Activated naive CD8-positive, alpha-beta T cell treated with anti-CD3 and anti-CD28 coated beads, Interleukin-2, amount 50 U/mL, for 24 hours (primary cell): ENCODE data around the gene LGALS7.
"Not testable (repeated sequence)": the region's sequence is repeated elsewhere in the genome, so short reads cannot be mapped to it uniquely, and the experiment has no call there.

Experiments used
- ATAC-seq: fragments of 150-1000 bp; cut with Tn5 transposase; one replicate; pipeline ENCODE4 v1.10.0; 2021
- DNase-seq: peaks from one replicate; pipeline ENCODE4 v3.0.0; 2021
- H3K27ac Mint-ChIP-seq: one replicate; pipeline ENCODE4 v1.8.0; 2021; ENCODE audit warnings: mild to moderate bottlenecking, mixed read lengths
- H3K27me3 Mint-ChIP-seq: one replicate; pipeline ENCODE4 v1.8.0; 2021; ENCODE audit warnings: mixed read lengths
- H3K36me3 Mint-ChIP-seq: one replicate; pipeline ENCODE4 v1.8.0; 2021; ENCODE audit warnings: low read depth, mixed read lengths
- H3K4me1 Mint-ChIP-seq: one replicate; pipeline ENCODE4 v1.8.0; 2021; ENCODE audit warnings: mixed read lengths
- H3K4me3 Mint-ChIP-seq: one replicate; pipeline ENCODE4 v1.8.0; 2021; ENCODE audit warnings: mild to moderate bottlenecking, moderate library complexity, mixed read lengths
- H3K9me3 Mint-ChIP-seq: one replicate; pipeline ENCODE4 v1.8.0; 2021; ENCODE audit warnings: mixed read lengths

The LGALS7 gene

DNA sequence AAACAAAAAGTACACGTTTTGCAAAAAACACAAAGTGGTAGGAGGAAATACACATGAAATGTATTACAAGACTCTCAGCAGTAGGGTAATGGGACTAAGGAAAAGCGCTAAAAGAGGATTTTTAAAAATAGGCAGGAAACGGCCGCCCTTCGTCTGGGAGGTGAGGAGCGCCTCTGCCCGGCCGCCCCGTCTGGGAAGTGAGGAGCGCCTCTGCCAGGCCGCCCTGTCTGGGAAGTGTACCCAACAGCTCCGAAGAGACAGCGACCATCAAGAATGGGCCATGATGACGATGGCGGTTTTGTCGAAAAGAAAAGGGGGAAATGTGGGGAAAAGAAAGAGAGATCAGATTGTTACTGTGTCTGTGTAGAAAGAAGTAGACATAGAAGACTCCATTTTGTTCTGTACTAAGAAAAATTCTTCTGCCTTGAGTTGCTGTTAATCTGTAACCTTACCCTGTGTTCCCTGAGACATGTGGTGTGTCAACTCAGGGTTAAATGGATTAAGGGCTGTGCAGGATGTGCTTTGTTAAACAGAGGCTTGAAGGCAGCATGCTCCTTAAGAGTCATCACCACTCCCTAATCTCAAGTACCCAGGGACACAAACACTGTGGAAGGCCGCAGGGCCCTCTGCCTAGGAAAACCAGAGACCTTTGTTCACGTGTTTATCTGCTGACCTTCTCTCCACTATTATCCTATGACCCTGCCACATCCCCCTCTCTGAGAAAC, 34.2 kb upstream of the LGALS7 start:
- DNase-seq: not testable (repeated sequence)

DNA sequence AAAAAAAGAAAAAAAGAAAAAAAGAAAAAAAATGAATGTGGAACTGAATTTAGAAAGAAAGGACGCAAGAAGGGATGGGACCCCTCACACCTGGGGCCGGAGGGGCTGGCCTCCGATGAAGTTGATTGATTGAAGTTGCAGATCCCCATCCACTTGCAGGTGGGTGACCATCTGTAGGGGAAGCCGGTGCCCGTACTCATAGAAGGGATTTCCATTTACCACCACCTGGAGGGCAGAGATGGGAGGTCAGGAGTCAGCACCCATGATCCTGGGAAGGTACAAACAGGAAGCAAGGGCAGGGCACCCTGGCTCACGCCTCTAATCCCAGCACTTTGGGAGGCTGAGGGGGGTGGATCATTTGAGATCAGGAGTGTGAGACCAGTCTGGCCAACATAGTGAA, 33.1 kb upstream of the LGALS7 start:
- Mint-ChIP-seq H3K27ac (no peak overlapping the region), H3K4me1 (peaks cover 4% of the 10 kb centered on the region), H3K4me3 (no peak overlapping the region), H3K27me3 (no peaks in the 10 kb centered on the region), H3K36me3 (no peaks in the 10 kb centered on the region), H3K9me3 (no peaks in the 10 kb centered on the region)
- ATAC-seq (no peak), DNase-seq (no peak)

More for the DNA sequence above, 34.2 kb upstream of the LGALS7 start:
- H3K9me3 Mint-ChIP-seq, H3K4me3 Mint-ChIP-seq, H3K36me3 Mint-ChIP-seq, ATAC-seq, H3K27ac Mint-ChIP-seq, H3K4me1 Mint-ChIP-seq, H3K27me3 Mint-ChIP-seq: not testable (repeated sequence)

DNA sequence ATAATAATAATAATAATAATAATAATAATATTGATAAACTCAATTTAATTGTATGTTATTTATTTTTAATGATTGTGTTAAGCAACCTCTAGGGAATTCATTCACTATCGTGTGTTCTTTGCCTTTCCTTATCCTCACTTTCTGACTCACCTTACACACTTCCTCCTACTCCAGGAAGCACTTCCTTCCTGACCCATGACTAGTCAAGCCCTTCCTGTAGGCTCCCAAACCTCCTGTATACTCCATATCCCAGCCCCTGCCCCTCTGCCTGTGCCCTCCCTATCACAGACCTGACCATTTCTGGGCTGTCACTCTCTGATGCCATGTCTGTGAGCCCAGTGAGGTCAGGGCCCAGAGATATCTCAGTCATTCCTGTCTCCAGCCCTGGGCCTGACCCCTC, 31.9 kb upstream of the LGALS7 start:
- no peak overlapping the region for H3K27ac Mint-ChIP-seq
- DNase-seq (no peak), ATAC-seq (no peak)
- no peak overlapping the region for H3K4me3 Mint-ChIP-seq
- no peaks in the 10 kb centered on the region for H3K36me3 Mint-ChIP-seq
- H3K4me1 Mint-ChIP-seq: peaks cover 4% of the 10 kb centered on the region
- H3K27me3 Mint-ChIP-seq: no peaks in the 10 kb centered on the region
- no peaks in the 10 kb centered on the region for H3K9me3 Mint-ChIP-seq

DNA sequence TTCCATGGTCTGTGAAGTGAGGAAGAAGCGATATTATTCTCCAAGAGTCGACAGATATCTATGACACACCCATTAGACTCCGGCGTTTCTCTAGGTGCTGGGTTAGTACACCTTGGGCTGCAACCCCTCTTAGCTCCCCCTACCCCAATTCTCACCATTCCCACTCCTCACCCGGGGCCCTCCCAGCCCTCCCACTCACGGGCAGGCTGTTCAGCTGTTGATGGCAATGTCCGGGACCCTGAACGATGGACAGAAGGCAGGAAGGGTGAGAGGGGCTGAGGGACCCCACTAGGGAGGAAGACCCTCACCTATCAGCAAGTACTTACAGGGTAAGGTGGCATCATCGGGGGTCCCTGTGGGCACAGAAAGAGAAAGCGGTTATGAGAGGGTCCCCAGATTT, 30.2 kb upstream of the LGALS7 start:
- H3K9me3 Mint-ChIP-seq: no peaks in the 10 kb centered on the region
- no peaks in the 10 kb centered on the region for H3K27me3 Mint-ChIP-seq
- H3K36me3 Mint-ChIP-seq: no peaks in the 10 kb centered on the region
- peaks cover 7% of the 10 kb centered on the region for H3K4me1 Mint-ChIP-seq
- ATAC-seq (no peak), DNase-seq (no peak)
- H3K27ac Mint-ChIP-seq: no peak overlapping the region
- H3K4me3 Mint-ChIP-seq: no peak overlapping the region

DNA sequence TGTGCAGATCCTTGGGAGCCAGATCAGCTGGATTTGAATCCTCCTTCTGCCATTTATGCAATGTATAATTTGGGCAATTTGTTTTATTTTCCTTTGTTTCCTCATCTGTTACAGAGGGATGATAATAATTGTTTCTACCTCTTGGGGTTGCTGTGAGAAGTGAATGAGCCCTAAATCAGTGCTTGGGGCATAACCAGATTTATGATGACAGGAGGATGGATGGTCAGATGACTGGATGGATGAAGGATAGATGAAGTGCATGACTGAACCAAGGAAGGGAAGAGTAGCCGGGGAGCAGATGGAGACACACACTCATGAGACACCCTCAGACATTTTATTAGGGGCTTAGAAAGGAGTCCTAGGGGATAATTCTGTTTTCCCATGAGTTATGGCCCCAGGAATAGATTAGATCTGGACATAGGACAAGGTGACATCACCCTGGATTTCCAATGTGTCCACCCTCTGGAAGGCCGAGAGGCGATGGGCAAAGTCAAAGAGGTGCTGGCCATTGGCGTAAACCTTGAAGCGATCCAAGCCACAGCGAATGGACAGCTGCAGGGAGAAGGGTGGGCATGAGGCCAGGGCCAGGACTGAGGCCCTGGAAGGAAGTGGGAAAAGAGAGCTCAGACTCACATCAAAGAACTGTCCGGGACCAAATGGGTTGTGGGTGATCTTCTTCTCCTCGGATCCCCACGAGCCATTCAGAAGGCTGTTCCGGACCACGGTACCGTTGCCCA, 28.2 kb upstream of the LGALS7 start:
- no peak overlapping the region for H3K27ac Mint-ChIP-seq
- H3K4me3 Mint-ChIP-seq: no peak overlapping the region
- no peak for ATAC-seq
- H3K36me3 Mint-ChIP-seq: no peaks in the 10 kb centered on the region
- no peaks in the 10 kb centered on the region for H3K9me3 Mint-ChIP-seq
- H3K27me3 Mint-ChIP-seq: no peaks in the 10 kb centered on the region
- H3K4me1 Mint-ChIP-seq: peaks cover 7% of the 10 kb centered on the region
- DNase-seq: no peak

DNA sequence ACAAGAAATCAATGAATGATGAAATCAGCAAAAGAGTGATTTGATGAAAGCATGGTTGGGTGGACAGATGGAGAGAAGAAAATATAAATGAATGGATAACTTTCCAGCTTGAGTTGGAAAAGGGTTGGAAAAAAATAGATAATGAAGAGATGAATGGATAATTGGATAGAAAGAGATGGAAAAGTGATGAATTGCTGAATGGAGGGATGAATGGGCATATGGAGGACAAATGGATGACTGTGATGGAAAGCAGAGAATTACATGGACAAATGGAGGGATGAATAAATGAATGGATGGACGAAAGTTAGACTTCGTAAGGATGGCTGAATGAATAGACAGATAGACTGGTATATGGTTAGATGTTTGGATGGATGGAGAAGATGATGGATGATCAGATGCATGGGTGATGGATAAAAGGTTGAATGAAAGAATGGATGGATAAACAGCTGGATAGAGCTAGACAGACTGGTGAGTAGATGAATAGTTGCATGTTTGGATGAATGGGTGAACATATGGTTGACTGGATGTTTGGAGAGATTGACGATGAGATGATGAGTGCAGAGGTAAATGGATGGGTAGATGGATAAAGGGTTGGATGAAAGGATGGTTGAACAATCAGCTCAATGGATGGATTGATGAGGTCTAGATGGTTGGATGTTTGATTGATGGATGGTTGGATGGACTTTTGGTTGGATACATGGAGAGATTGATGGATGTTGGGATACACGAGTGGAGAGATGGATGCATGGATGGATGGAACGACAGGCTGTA, 27.4 kb upstream of the LGALS7 start:
- DNase-seq (no peak), ATAC-seq (no peak)
- Mint-ChIP-seq H3K9me3 (no peaks in the 10 kb centered on the region), H3K27me3 (no peaks in the 10 kb centered on the region), H3K36me3 (no peaks in the 10 kb centered on the region), H3K27ac (no peak overlapping the region), H3K4me3 (no peak overlapping the region), H3K4me1 (peaks cover 7% of the 10 kb centered on the region)

DNA sequence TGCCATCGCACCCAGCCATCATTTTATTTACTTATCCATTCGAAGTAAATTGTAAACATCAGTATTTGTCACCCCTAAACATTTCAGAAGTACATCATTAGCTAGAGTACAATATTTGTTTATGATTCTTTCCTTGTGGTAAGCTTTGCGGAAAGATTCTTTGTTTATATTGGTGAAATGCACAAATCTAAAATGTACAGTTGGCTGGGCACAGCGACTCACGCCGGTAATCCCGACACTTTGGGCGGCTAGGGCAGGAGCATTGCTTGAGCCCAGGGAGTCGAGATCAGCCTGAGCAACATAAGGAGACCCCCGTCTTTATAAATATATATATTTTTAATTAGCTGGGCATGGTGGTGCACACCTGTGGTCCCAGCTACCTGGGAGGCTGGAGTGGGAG, 25.8 kb upstream of the LGALS7 start:
- H3K27ac Mint-ChIP-seq: no peak overlapping the region
- ATAC-seq: no peak
- H3K36me3 Mint-ChIP-seq: no peaks in the 10 kb centered on the region
- no peak overlapping the region for H3K4me3 Mint-ChIP-seq
- DNase-seq: no peak
- H3K27me3 Mint-ChIP-seq: no peaks in the 10 kb centered on the region
- H3K9me3 Mint-ChIP-seq: no peaks in the 10 kb centered on the region
- H3K4me1 Mint-ChIP-seq: peaks cover 3% of the 10 kb centered on the region

DNA sequence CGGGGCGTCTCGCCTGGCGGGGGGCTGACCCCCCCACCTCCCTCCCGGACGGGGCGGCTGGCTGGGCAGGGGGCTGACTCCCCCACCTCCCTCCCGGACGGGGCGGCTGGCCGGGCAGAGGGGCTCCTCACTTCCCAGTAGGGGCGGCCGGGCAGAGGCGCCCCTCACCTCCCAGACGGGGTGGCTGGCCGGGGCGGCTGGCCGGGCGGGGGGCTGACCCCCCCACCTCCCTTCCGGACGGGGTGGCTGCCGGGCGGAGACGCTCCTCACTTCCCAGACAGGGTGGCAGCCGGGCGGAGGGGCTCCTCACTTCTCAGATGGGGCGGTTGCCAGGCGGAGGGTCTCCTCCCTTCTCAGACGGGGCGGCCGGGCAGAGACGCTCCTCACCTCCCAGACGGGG, 24.5 kb upstream of the LGALS7 start:
- not testable (repeated sequence) for H3K27ac Mint-ChIP-seq, H3K27me3 Mint-ChIP-seq, H3K36me3 Mint-ChIP-seq, H3K9me3 Mint-ChIP-seq, DNase-seq, ATAC-seq, H3K4me1 Mint-ChIP-seq, H3K4me3 Mint-ChIP-seq

DNA sequence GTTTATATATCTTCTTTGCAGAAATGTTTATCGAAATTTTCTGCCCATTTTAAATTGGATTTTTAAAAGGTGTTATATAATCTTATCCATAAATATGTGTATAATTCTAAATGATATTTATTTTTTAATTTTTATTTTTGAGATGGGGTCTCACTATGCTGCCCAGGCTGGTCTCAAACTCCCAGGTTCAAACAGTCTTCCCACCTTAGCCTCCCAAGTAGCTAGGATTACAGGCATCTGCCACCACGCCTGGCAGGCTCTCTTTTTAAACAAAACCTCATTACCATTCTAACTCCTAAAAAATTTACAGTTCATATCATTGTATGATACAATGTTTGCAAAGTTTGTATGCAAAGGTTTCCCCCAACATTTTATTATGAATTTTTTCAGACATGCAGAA, 22.8 kb upstream of the LGALS7 start:
- Mint-ChIP-seq H3K4me3 (no peak overlapping the region), H3K27me3 (no peaks in the 10 kb centered on the region), H3K9me3 (no peaks in the 10 kb centered on the region), H3K27ac (no peak overlapping the region), H3K36me3 (no peaks in the 10 kb centered on the region), H3K4me1 (peaks cover 7% of the 10 kb centered on the region)
- ATAC-seq (no peak), DNase-seq (no peak)

DNA sequence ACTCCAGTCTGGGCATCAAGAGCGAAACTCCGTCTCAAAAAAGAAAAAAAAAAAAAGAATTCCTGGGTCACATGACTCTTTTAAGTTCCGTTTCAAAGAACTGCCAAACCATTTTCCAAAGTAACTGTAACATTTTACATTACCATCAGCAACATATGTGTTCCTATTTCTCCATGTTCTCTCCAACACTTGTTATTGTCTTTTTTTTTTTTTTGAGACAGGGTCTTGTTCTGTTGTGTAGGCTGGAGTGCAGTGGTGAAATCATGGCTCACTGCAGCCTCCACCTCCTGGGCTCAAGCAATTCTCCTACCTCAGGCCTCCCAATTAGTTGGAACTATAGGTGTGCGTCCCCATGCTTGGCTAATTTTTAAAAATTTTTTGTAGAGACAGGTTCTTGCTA, 22.2 kb upstream of the LGALS7 start:
- Mint-ChIP-seq H3K36me3 (no peaks in the 10 kb centered on the region), H3K27ac (no peak overlapping the region), H3K4me1 (peaks cover 7% of the 10 kb centered on the region), H3K4me3 (no peak overlapping the region), H3K9me3 (no peaks in the 10 kb centered on the region), H3K27me3 (no peaks in the 10 kb centered on the region)
- ATAC-seq (no peak), DNase-seq (no peak)

DNA sequence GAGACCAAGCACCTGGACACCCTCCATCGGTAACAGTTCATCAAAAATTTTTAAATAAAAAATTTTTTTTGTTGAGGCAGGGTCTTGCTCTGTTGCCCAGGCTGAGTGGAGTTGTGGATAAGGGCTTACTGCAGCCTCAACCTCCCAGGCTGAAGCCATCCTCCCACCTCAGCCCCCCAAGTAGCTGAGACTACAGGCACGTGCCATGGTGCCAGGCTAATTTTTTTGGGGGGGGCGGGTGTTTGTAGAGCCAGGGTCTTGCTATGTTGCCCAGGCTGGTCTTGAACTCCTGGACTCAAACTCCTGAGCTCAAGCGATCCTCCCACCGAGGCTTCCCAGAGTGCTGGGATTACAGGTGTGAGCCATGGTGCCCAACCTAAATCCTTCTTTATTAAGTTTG, 20.4 kb upstream of the LGALS7 start:
- H3K27me3 Mint-ChIP-seq: no peaks in the 10 kb centered on the region
- H3K9me3 Mint-ChIP-seq: no peaks in the 10 kb centered on the region
- DNase-seq (no peak), ATAC-seq (no peak)
- no peaks in the 10 kb centered on the region for H3K36me3 Mint-ChIP-seq
- H3K4me3 Mint-ChIP-seq: no peak overlapping the region
- peaks cover 4% of the 10 kb centered on the region for H3K4me1 Mint-ChIP-seq
- no peak overlapping the region for H3K27ac Mint-ChIP-seq

DNA sequence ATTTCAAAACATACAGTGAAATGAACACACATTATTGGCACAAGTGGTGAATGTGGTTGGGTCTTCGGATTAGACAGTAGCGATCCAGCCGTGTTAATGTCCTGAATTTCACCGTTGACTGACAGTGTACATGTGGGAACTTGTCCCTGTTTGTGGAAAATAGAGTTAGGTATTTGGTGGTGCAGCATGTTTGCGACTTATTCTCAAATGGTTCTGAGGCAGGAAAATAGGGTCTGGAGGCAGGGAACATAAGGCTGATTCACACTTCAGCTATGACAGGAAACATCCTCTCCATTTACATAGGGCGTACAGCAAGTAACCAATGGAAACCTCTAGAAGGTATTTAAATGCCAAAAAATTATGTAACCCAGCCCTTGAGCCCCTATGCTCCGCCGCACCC, 19.9 kb upstream of the LGALS7 start:
- no peaks in the 10 kb centered on the region for H3K9me3 Mint-ChIP-seq
- no peak for DNase-seq
- no peaks in the 10 kb centered on the region for H3K36me3 Mint-ChIP-seq
- peaks cover 4% of the 10 kb centered on the region for H3K4me1 Mint-ChIP-seq
- H3K27me3 Mint-ChIP-seq: no peaks in the 10 kb centered on the region
- H3K4me3 Mint-ChIP-seq: no peak overlapping the region
- no peak overlapping the region for H3K27ac Mint-ChIP-seq
- no peak for ATAC-seq

DNA sequence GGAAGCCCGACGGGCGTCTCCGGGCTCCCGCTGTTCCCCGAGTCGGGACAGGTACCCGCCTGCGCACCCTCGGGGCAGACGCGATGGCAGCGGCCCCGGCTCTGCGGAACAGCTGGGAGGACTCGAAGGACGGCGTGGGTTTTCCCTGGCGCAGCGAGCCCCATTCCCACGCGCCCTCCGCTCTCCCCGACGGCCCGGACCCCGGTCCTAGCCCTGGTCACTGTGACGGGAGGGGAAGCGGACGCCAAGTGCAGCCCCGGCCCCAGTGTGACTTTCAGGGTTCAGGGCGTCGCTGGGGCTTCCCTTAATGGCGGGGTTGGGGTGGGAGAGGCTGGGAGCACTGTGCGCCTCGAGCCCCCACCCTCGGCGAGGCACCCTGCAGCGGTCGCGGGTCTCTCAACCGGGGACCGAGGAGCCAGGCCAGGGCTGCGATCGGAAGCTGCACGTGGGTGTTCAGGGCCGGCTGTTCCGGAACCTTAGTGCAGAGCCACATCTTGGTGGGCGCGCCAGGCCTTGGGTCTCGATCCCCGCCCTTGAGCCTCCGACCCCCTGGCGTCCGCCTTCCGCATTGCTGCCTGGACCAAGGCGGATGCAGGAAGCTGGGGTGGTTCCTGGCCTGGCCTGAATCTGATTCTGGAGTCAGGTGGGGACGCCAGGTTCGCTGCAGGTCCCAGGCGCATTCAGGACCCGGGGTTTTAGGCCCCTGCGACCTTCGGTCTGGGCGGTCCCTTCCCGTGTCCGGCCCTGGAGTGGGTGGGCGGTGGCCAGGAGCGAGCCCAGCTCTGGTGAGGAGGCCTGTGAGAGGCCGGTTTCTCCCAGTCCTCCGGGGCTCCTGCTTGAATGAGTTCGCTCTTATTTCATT, 19.2 kb upstream of the LGALS7 start:
- Mint-ChIP-seq H3K9me3 (no peaks in the 10 kb centered on the region), H3K4me1 (peaks cover 4% of the 10 kb centered on the region), H3K4me3 (no peak overlapping the region), H3K27ac (no peak overlapping the region), H3K27me3 (no peaks in the 10 kb centered on the region), H3K36me3 (no peaks in the 10 kb centered on the region)
- ATAC-seq: peak; percentile 30
- peak; percentile 60 for DNase-seq

DNA sequence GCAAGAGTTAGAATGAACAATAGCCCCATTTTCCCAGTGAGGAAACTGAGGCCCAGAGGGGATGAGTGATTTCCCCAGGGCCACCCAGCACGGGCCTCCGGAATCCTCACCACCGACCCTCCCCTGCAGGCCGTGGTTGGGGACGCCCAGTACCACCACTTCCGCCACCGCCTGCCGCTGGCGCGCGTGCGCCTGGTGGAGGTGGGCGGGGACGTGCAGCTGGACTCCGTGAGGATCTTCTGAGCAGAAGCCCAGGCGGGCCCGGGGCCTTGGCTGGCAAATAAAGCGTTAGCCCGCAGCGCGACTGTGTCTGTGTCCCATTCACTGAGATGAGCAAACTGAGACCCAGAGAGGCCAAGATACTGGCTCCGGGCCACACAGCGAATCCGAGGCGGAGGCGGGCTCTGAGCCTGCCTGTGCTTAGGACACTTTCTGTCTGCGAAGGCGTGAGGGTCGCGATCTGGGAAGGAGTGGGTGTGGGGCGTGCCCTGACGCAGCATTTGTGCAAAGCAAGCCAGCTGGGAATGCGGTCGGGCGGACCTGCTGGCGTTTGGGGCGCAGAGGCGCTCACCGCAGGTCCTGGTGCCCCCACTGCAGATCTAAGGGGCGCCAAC, 18.2 kb upstream of the LGALS7 start:
- H3K36me3 Mint-ChIP-seq, H3K4me3 Mint-ChIP-seq, H3K4me1 Mint-ChIP-seq, H3K27ac Mint-ChIP-seq, H3K9me3 Mint-ChIP-seq, DNase-seq, H3K27me3 Mint-ChIP-seq: not testable (repeated sequence)
- ATAC-seq: peak; percentile 86
